Kidney epithelial cell (primary cell): Measurements from ENCODE around the gene TCF7L2. TPM values are rescaled to one million over a fixed set of nuclear protein-coding genes. Genes with fewer than 3 reads are reported as not detected.
"Not testable (repeated sequence)": the region's sequence is repeated elsewhere in the genome, so short reads cannot be mapped to it uniquely, and the experiment has no call there.

Experiments used
- DNase-seq: peaks from one replicate; pipeline ENCODE4 v3.0.0-alpha.2; 2010; ENCODE audit warnings: low read depth
- H3K27me3 ChIP-seq: 2 replicates; pipeline ENCODE4 v1.6.0; 2011; ENCODE audit warnings: low read length; ENCODE audit not compliant: control insufficient read depth, insufficient read depth
- H3K36me3 ChIP-seq: 2 replicates; pipeline ENCODE4 v1.5.1; 2011; ENCODE audit warnings: low read length; ENCODE audit not compliant: control insufficient read depth, insufficient read depth
- H3K4me3 ChIP-seq: 2 replicates; pipeline ENCODE4 v1.5.1; 2011; ENCODE audit warnings: low read depth, mild to moderate bottlenecking, control low read depth, low read length
- total RNA-seq: library from RNA; depleted of rRNA; stranded (reverse); fragments of >200 nt; gene quantifications from 2 replicates; pipeline ENCODE4 v1.2.3, GENCODE V29; 2015
- TF ChIP-seq, protein P1 (sequence below): IDR thresholded peaks from 2 replicates; pipeline ENCODE4 v1.5.1; 2011; ENCODE audit warnings: mild to moderate bottlenecking, moderate library complexity, low read length, control low read depth, inconsistent platforms; ENCODE audit not compliant: insufficient read depth, poor library complexity, severe bottlenecking

TCF7L2 gene
- total RNA-seq, 1 donor from 2014 or later = 3.4 TPM

DNA sequence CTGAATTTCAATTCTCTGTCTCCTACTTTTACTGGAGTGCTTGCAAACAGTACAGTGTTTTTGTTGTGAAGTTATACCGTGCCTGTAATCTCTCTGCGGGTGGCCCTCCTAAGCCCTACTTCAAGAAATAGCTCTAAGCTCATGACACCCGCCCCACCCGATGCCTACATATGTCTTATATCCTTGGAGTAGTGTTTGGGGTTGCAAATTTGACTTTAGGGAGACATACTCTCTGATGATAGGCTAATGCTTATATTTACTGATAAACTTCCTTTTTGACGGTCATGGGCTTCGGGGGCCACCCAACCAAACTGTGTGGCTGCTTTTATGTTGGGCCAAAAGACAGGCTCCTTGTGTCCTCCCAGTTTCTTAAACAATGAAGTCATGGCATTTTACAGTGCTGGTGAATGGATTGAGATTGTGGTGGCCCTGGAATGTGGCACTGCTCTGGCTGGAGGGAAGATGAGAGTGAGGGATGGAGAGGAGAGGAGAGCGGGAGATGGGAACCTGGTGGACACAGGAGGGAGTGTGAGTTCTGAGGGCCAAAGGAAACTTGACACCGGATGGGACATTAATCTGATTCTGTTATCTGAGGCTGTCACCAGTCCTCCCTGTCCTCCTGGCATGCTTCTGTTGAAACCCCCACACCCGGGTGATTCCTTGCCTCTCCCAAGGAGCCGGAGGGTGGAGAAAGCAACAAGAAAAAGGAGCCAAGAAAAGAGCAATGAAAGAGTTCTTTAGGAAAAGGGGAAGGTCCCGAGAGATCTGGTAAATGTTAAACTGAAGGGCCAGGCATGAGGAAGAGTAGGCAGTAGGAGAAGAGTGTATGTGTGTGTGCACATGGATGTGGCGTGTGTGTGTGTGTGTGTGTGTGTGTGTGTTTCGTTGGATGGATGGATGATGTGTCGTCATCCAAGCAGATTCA, 113.3 kb downstream of the TCF7L2 start:
- Histone ChIP-seq H3K36me3 (no peaks in the 10 kb centered on the region), H3K4me3 (no peak overlapping the region), H3K27me3 (no peaks in the 10 kb centered on the region)
- TF ChIP-seq, protein P1, sequence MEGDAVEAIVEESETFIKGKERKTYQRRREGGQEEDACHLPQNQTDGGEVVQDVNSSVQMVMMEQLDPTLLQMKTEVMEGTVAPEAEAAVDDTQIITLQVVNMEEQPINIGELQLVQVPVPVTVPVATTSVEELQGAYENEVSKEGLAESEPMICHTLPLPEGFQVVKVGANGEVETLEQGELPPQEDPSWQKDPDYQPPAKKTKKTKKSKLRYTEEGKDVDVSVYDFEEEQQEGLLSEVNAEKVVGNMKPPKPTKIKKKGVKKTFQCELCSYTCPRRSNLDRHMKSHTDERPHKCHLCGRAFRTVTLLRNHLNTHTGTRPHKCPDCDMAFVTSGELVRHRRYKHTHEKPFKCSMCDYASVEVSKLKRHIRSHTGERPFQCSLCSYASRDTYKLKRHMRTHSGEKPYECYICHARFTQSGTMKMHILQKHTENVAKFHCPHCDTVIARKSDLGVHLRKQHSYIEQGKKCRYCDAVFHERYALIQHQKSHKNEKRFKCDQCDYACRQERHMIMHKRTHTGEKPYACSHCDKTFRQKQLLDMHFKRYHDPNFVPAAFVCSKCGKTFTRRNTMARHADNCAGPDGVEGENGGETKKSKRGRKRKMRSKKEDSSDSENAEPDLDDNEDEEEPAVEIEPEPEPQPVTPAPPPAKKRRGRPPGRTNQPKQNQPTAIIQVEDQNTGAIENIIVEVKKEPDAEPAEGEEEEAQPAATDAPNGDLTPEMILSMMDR = no peak
- DNase-seq = no peak

DNA sequence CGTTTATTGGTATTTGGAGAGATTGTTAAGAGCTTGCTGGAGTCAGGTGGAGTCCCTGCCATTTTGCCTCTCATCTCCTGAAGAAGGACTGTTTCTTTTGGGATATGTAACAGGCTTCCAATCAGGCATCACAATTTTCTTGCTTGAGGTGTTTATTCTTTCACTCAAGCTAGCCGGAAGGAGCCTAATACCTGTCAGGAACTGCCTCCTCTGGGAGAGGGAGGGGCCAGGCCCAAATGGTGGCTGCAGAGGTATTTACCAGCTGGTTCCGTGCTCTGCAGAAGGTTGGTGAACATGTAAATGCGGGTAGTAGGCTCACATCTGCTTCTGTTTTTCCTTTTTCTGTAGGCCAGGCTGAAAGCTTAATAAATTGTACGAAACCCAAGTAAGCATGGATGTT, 114.0 kb downstream of the TCF7L2 start:
- Histone ChIP-seq H3K36me3 (no peaks in the 10 kb centered on the region), H3K27me3 (no peaks in the 10 kb centered on the region), H3K4me3 (no peak overlapping the region)
- TF ChIP-seq, protein P1 = no peak
- DNase-seq = no peak

DNA sequence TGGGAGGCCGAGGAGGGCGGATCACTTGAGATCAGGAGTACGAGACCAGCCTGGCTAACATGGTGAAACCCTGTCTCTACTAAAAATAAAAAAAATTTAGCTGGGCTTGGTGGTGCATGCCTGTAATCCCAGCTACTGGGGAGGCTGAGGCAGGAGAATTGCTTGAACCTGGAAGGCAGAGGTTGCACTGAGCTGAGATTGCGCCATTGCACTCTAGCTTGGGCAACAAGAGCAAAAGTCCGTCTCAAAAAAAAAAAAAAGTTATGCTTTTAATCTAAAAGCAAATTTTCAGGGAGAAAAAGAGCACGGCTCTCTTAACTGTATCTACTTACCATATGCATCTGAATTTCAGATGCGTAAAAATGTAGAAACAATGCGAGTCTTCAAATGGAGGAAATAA, 116.1 kb downstream of the TCF7L2 start:
- H3K4me3 ChIP-seq, H3K27me3 ChIP-seq, DNase-seq, H3K36me3 ChIP-seq: not testable (repeated sequence)

GRCh38 chr10:113066561-113067312, 116.7 kb downstream of the TCF7L2 start:
- TF ChIP-seq, protein P1 = no peak
- no peak overlapping the region for H3K4me3 ChIP-seq
- H3K27me3 ChIP-seq = no peaks in the 10 kb centered on the region
- DNase-seq = no peak
- no peaks in the 10 kb centered on the region for H3K36me3 ChIP-seq

DNA sequence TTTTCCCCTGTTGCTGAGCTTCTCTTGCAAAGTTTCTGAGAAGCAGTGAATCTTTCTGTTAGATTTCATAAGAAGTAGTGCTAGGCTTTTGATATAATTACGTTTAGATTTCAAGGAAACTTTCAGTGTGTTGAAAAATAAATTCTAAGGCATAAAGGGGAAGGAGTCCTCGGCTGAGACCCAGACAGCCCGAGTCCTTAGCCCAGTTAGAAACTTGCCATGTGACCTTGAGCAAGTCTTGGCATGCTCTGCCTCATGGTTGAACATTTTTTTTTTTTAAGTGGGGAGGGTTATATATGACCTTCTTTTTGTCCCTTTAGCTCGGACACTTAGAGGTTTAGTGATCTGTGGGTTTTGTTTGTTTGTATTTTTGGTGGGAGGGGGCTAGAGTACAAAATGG, 117.5 kb downstream of the TCF7L2 start:
- no peak for DNase-seq
- Histone ChIP-seq H3K36me3 (no peaks in the 10 kb centered on the region), H3K27me3 (no peaks in the 10 kb centered on the region), H3K4me3 (no peak overlapping the region)
- TF ChIP-seq, protein P1 = no peak

DNA sequence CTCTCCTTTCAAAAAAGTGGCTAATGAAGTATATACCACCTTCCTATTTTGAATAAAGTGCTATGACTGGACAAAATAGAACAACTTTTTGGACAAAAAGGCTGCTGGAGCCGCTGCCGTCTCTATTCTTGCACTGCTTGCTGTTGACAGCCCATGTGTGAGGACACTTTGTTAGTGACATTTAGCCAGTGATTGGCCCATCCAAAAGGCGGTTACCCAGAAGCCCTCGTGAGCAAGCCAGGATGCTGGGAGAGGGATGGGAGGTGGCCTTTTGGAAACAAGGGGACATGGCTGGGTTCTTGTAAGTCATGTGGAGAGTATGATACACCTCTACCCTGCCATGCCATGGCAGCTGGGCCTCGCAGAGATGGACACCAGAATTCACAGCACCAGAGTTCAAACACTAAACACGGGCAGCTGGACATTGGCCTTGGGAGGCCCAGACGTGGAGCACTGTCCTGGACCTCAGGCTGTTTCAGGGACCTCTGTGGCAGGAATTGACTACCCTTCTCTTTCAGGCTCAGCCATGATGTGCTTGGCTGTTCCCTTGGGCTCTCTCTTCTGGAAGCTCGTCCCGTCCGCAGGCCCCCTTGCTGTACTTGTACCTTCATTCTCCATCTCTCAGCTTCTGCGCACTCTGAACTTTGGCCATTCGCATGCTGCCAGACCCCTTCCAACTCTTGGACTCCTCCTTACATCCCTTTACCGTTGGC, 118.3 kb downstream of the TCF7L2 start:
- TF ChIP-seq, protein P1 = no peak
- Histone ChIP-seq H3K27me3 (no peaks in the 10 kb centered on the region), H3K36me3 (no peaks in the 10 kb centered on the region), H3K4me3 (no peak overlapping the region)
- no peak for DNase-seq
